IMR-90 (cell line): ENCODE results near the gene ALX4. TPM values are rescaled to one million over a fixed set of nuclear protein-coding genes. Genes with fewer than 3 reads are reported as not detected.

Experiments
- ATAC-seq: fragments of 200-7000 bp; cut with Tn5 transposase; 2 replicates; pipeline ENCODE4 v1.9.1; 2020; ENCODE audit warnings: low read depth, mild to moderate bottlenecking, moderate library complexity
- BruUV-seq: library from RNA; stranded (reverse); fragments of 400-500 nt; replicated peaks from 2 replicates; lab custom pipeline; 2021; lab: Mats Ljungman, UMichigan
- CTCF ChIA-PET: fragments of 300-600 bp; formaldehyde crosslinking; extraction: SDS; loops from one replicate; lab custom pipeline; 2021; ENCODE audit warnings: antibody characterized with exemption; lab: Yijun Ruan, JAX
- POLR2A ChIA-PET: fragments of 300-600 bp; sonication (Branson Sonifier 250); formaldehyde crosslinking; loops from one replicate; lab custom pipeline; 2022; ENCODE audit warnings: antibody characterized with exemption; ENCODE audit not compliant: unreplicated experiment; lab: Charles Lee
- DNase-seq: peaks from one replicate; pipeline ENCODE4 v3.0.0; 2013
- H2AFZ ChIP-seq: replicated peaks from 2 replicates; pipeline ENCODE3; 2013; ENCODE audit warnings: low read length, mild to moderate bottlenecking; ENCODE audit not compliant: poor library complexity
- H2AK5ac ChIP-seq: 2 replicates; pipeline ENCODE4 v1.6.1; 2013; ENCODE audit warnings: low read depth, low read length, inconsistent platforms
- H2AK9ac ChIP-seq: replicated peaks from 2 replicates; pipeline ENCODE3; 2013; ENCODE audit warnings: mild to moderate bottlenecking, low read depth, low read length, moderate library complexity; ENCODE audit not compliant: poor library complexity
- H2BK120ac ChIP-seq: 2 replicates; pipeline ENCODE4 v1.6.1; 2013; ENCODE audit warnings: low read depth, low read length, inconsistent platforms
- H2BK15ac ChIP-seq: 3 replicates; pipeline ENCODE4 v1.6.1; 2013; ENCODE audit warnings: low read depth, low read length, inconsistent platforms
- H2BK20ac ChIP-seq: 2 replicates; pipeline ENCODE4 v1.6.1; 2013; ENCODE audit warnings: low read depth, mild to moderate bottlenecking, inconsistent platforms, low read length, moderate library complexity
- H2BK5ac ChIP-seq: 2 replicates; pipeline ENCODE4 v1.6.1; 2013; ENCODE audit warnings: mild to moderate bottlenecking, low read depth, low read length, inconsistent platforms; ENCODE audit not compliant: poor library complexity, severe bottlenecking
- H3K14ac ChIP-seq: replicated peaks from 2 replicates; pipeline ENCODE4 v1.6.1; 2013; ENCODE audit warnings: low read depth, low read length, inconsistent platforms
- H3K18ac ChIP-seq: 2 replicates; pipeline ENCODE4 v1.6.1; 2013; ENCODE audit warnings: low read depth, low read length, control low read depth
- H3K23ac ChIP-seq: 2 replicates; pipeline ENCODE4 v1.6.1; 2013; ENCODE audit warnings: low read depth, low read length, inconsistent platforms
- H3K27ac ChIP-seq: 2 replicates; pipeline ENCODE4 v1.5.1; 2013; ENCODE audit warnings: mild to moderate bottlenecking, control low read depth, low read length; ENCODE audit not compliant: insufficient read depth
- H3K27me3 ChIP-seq: 2 replicates; pipeline ENCODE4 v1.6.1; 2013; ENCODE audit warnings: low read length; ENCODE audit not compliant: control insufficient read depth, insufficient read depth
- H3K36me3 ChIP-seq: 2 replicates; pipeline ENCODE4 v1.6.1; 2013; ENCODE audit warnings: low read length, mixed read lengths; ENCODE audit not compliant: control insufficient read depth, insufficient read depth
- H3K4ac ChIP-seq: 2 replicates; pipeline ENCODE4 v1.6.1; 2013; ENCODE audit warnings: low read depth, low read length, inconsistent platforms
- H3K4me1 ChIP-seq: 2 replicates; pipeline ENCODE4 v1.6.1; 2013; ENCODE audit warnings: low read length, mixed read lengths; ENCODE audit not compliant: control insufficient read depth, insufficient read depth
- H3K4me2 ChIP-seq: 2 replicates; pipeline ENCODE4 v1.6.1; 2013; ENCODE audit warnings: low read depth, mild to moderate bottlenecking, control low read depth, low read length, moderate library complexity
- H3K4me3 ChIP-seq: 2 replicates; pipeline ENCODE4 v1.5.1; 2013; ENCODE audit warnings: low read depth, mild to moderate bottlenecking, control low read depth, low read length, moderate library complexity; ENCODE audit not compliant: insufficient read depth
- H3K56ac ChIP-seq: 2 replicates; pipeline ENCODE4 v1.6.1; 2013; ENCODE audit warnings: low read length, inconsistent platforms; ENCODE audit not compliant: insufficient read depth; ENCODE audit errors: extremely low read depth
- H3K79me1 ChIP-seq, 2 experiments: 2 replicates each; pipeline ENCODE4 v1.6.1; 2013; ENCODE audit warnings: low read length in 2 of 2, inconsistent platforms in 1 of 2, low read depth in 1 of 2
- H3K9ac ChIP-seq: 2 replicates; pipeline ENCODE4 v1.6.1; 2013; ENCODE audit warnings: low read depth, low read length, control low read depth
- H3K9me1 ChIP-seq: 2 replicates; pipeline ENCODE4 v1.6.1; 2013; ENCODE audit warnings: low read length, inconsistent platforms; ENCODE audit not compliant: insufficient read depth
- H3K9me3 ChIP-seq: 2 replicates; pipeline ENCODE4 v1.6.1; 2013; ENCODE audit warnings: low read length; ENCODE audit not compliant: control insufficient read depth, insufficient read depth
- H4K20me1 ChIP-seq: 2 replicates; pipeline ENCODE4 v1.6.1; 2013; ENCODE audit warnings: low read length, inconsistent platforms; ENCODE audit not compliant: insufficient read depth
- H4K5ac ChIP-seq: 2 replicates; pipeline ENCODE4 v1.6.1; 2013; ENCODE audit warnings: mild to moderate bottlenecking, low read depth, low read length, control low read depth
- H4K8ac ChIP-seq, 2 experiments: 2 replicates each; pipeline ENCODE4 v1.6.1; 2013; ENCODE audit warnings: low read depth in 2 of 2, low read length in 2 of 2, control low read depth in 1 of 2, inconsistent platforms in 1 of 2
- H4K91ac ChIP-seq: 2 replicates; pipeline ENCODE4 v1.6.1; 2013; ENCODE audit warnings: low read depth, low read length, inconsistent platforms; ENCODE audit not compliant: insufficient read depth
- BHLHE40 ChIP-seq: fragments of 150-350 bp; IDR thresholded peaks from 2 replicates; pipeline ENCODE4 v1.6.1; 2016; ENCODE audit warnings: mild to moderate bottlenecking, low read depth, low read length
- CHD1 ChIP-seq: IDR thresholded peaks from 2 replicates; pipeline ENCODE4 v1.6.1; 2012; ENCODE audit warnings: low read depth, low read length, improper control_type of control experiment
- MAFK ChIP-seq: IDR thresholded peaks from 2 replicates; pipeline ENCODE4 v1.6.1; 2012; ENCODE audit warnings: low read depth, low read length, improper control_type of control experiment
- RAD21 ChIP-seq: IDR thresholded peaks from 2 replicates; pipeline ENCODE4 v1.6.1; 2012; ENCODE audit warnings: low read length, improper control_type of control experiment
- WGBS, 2 experiments: methylation state at CpG; one replicate each; pipeline versions ENCODE4 v1.1.5 to v1.1.7; 2013; ENCODE audit warnings: missing lambda C conversion rate in 2 of 2; ENCODE audit not compliant: insufficient read length in 1 of 2; ENCODE audit errors: extremely low coverage in 2 of 2; 5-methylcytosine and 5-hydroxymethylcytosine counted together
- dilution Hi-C: fragments of 300-500 bp; cut with HindIII; formaldehyde crosslinking; loops from one replicate; pipeline ENCODE4 v1.14.3; 2018; ENCODE audit warnings: low sequenced_read_pairs; ENCODE audit not compliant: unreplicated experiment
- in situ Hi-C: fragments of 300-500 bp; cut with MboI; formaldehyde crosslinking; loops from 3 replicates; pipeline ENCODE4 v1.14.3; 2019; ENCODE audit warnings: low sequenced_read_pairs, inconsistent platforms, mixed read lengths
- intact Hi-C: fragments of 100-400 bp; cut with micrococcal nuclease; formaldehyde crosslinking; loops from 2 replicates; pipeline ENCODE4 v1.10.0; 2022
- polyA plus RNA-seq, 3 experiments: library from polyadenylated mRNA; depleted of rRNA; stranded (reverse); fragments of >200 nt; gene quantifications; 2 replicates each; pipeline ENCODE4 v1.2.3, GENCODE V29; 2012; ENCODE audit warnings: low replicate concordance in 1 of 3
- total RNA-seq: library from RNA; depleted of rRNA; stranded (reverse); fragments of >200 nt; gene quantifications from 2 replicates; pipeline ENCODE4 v1.2.3, GENCODE V29; 2012

The ALX4 gene
- total and polyA plus RNA-seq, 2 of the 4 experiments (the other 2 are of a cell fraction), result not detected

DNA sequence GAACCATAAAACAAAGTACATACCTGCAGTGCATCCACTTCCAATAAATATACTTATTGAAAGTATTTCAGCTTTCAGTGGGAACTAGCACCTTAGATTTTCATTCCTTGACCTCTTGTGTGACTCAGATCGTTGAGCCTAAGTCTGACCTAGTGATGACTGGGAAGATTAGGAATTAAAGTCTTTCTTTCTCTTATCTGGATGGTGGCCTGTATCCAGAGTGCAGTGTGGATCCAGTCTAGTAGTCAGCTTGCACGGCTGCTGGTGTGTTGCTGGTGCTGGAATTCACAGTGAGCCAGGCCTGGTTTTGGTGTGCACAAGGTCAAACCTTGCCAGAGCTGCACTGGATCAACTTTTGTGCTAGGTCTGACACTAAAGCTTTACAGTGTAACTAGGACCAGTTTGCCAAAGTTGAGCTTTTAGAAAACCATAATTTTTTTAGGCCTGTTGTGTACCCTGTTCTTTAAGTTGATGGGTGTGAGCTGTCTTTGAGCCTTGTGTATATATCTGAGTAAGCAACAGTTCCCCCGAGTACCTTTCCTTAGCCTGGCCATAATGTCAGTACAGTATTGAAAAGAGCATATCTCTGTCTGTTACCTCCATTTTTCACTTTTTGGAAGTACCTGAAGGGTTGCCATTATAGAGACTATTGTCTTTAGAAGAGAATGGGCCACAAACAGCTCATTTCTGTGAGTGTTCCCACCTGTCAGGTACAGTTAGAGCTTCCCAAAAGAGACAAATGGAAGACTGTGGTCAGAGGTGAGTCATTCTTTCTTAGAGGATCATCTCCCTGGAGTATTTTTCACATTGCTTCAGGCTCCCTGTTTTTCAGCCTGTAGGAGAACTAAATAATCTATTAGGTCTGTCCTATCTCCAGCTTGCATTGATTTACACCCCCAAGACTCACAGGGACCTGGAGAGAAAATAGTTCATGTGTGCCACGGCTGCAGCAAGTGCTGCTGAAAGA is 89.8 kb downstream of the ALX4 start:
- Histone ChIP-seq H3K27me3 (no peaks in the 10 kb centered on the region), H3K4me3 (no peak overlapping the region), H3K4me2 (no peak overlapping the region), H3K14ac (no peak overlapping the region), H3K9ac (no peak overlapping the region), H3K79me1 (no peaks in the 10 kb centered on the region), H2AK5ac (no peak overlapping the region), H4K5ac (no peak overlapping the region), H2BK15ac (no peak overlapping the region), H2BK20ac (no peak overlapping the region), H4K8ac (no peak overlapping the region), H2BK120ac (no peak overlapping the region), H3K36me3 (no peaks in the 10 kb centered on the region), H3K23ac (no peak overlapping the region), H4K91ac (no peak overlapping the region), H4K20me1 (no peaks in the 10 kb centered on the region), H2AFZ (no peak overlapping the region), H3K4me1 (peaks cover 6% of the 10 kb centered on the region), H3K56ac (no peak overlapping the region), H3K18ac (no peak overlapping the region), H3K9me3 (no peaks in the 10 kb centered on the region), H2BK5ac (no peak overlapping the region), H3K27ac (no peak overlapping the region), H3K4ac (no peak overlapping the region), H2AK9ac (no peak overlapping the region), H3K9me1 (no peaks in the 10 kb centered on the region)
- WGBS, 2 experiments, result 60% methylated on average over 1 of the region's 4 CpGs; no CpG with 5 or more reads in 1 of the 2 experiments
- TF ChIP-seq RAD21 (no peak), BHLHE40 (no peak), MAFK (no peak), CHD1 (no peak)
- ChIA-PET POLR2A (no interaction called here), CTCF (no interaction called here)
- dilution Hi-C loops, result no loop called here
- no peak for ATAC-seq
- no TSS peak for BruUV-seq
- in situ Hi-C loops, result no loop called here
- intact Hi-C loops, result no loop called here
- peak; percentile 15 for DNase-seq
